DOHH2 (cell line): ENCODE data around the gene CBFA2T3.

ENCODE experiments used
- H3F3A ChIP-seq: fragments of 200-600 bp; sonication (generic), shearing (Covaris generic); 2 replicates; pipeline ENCODE4 v1.6.0; 2016; ENCODE audit warnings: antibody characterized with exemption, mild to moderate bottlenecking; ENCODE audit not compliant: control insufficient read depth, insufficient read depth
- H3K27ac ChIP-seq: fragments of 200-600 bp; sonication (generic); 2 replicates; pipeline ENCODE4 v1.5.1; 2014; ENCODE audit warnings: low read depth, mild to moderate bottlenecking, low read length, moderate library complexity
- H3K27me3 ChIP-seq: fragments of 200-600 bp; sonication (generic); 2 replicates; pipeline ENCODE4 v1.6.1; 2014; ENCODE audit warnings: mild to moderate bottlenecking, low read length, mixed read lengths; ENCODE audit not compliant: control insufficient read depth
- H3K36me3 ChIP-seq: fragments of 200-600 bp; sonication (generic); 2 replicates; pipeline ENCODE4 v1.6.1; 2014; ENCODE audit warnings: mild to moderate bottlenecking, low read length, moderate library complexity, mixed read lengths; ENCODE audit not compliant: control insufficient read depth
- H3K4me1 ChIP-seq: fragments of 200-600 bp; sonication (generic); 2 replicates; pipeline ENCODE4 v1.6.1; 2014; ENCODE audit warnings: mild to moderate bottlenecking, low read length, mixed read lengths; ENCODE audit not compliant: control insufficient read depth
- H3K4me2 ChIP-seq: fragments of 200-600 bp; sonication (generic); 2 replicates; pipeline ENCODE4 v1.6.0; 2014; ENCODE audit warnings: mild to moderate bottlenecking, low read length, moderate library complexity
- H3K4me3 ChIP-seq: fragments of 200-600 bp; sonication (generic); 2 replicates; pipeline ENCODE4 v1.5.1; 2014; ENCODE audit warnings: mild to moderate bottlenecking, low read length, mixed read lengths
- H3K79me2 ChIP-seq: fragments of 200-600 bp; sonication (generic); 2 replicates; pipeline ENCODE4 v1.6.1; 2014; ENCODE audit warnings: mild to moderate bottlenecking, low read length, mixed read lengths; ENCODE audit not compliant: control insufficient read depth
- H3K9me2 ChIP-seq: fragments of 200-600 bp; sonication (generic); replicated peaks from 2 replicates; pipeline ENCODE4 v1.6.1; 2014; ENCODE audit warnings: mild to moderate bottlenecking, low read length, mixed read lengths; ENCODE audit not compliant: control insufficient read depth
- H3K9me3 ChIP-seq: fragments of 200-600 bp; sonication (generic); 2 replicates; pipeline ENCODE4 v1.6.1; 2014; ENCODE audit warnings: antibody characterized with exemption, low read length, mixed read lengths; ENCODE audit not compliant: control insufficient read depth, insufficient read depth
- H4K20me1 ChIP-seq: fragments of 200-600 bp; sonication (generic); 2 replicates; pipeline ENCODE4 v1.6.0; 2014; ENCODE audit warnings: low read depth, mild to moderate bottlenecking, antibody characterized with exemption, low read length, moderate library complexity; ENCODE audit not compliant: control insufficient read depth, insufficient read depth
- CTCF ChIP-seq: fragments of 200-600 bp; sonication (generic); IDR thresholded peaks from one replicate; pipeline ENCODE4 v1.5.1; 2014; ENCODE audit warnings: antibody characterized with exemption, mild to moderate bottlenecking, low read depth, low read length; ENCODE audit not compliant: poor library complexity, severe bottlenecking
- EZH2phosphoT487 ChIP-seq: fragments of 200-600 bp; sonication (generic); IDR thresholded peaks from 2 replicates; pipeline ENCODE4 v1.6.1; 2017; ENCODE audit warnings: borderline replicate concordance, mild to moderate bottlenecking, antibody characterized with exemption, low read length, moderate library complexity, mixed read lengths

CBFA2T3 gene

GRCh38 chr16:88936008-88936555 is 40.9 kb downstream of the CBFA2T3 start:
- Histone ChIP-seq H3K9me2 (no peaks in the 10 kb centered on the region), H3K36me3 (peaks cover 60% of the 10 kb centered on the region), H3F3A (no peaks in the 10 kb centered on the region), H3K27me3 (no peaks in the 10 kb centered on the region), H3K4me3 (peak overlapping the region; percentile 78), H3K79me2 (peaks cover 96% of the 10 kb centered on the region), H4K20me1 (peaks cover 29% of the 10 kb centered on the region), H3K4me1 (peaks cover 44% of the 10 kb centered on the region), H3K9me3 (no peaks in the 10 kb centered on the region), H3K27ac (peak overlapping the region; percentile 53), H3K4me2 (peak overlapping the region; percentile 74)
- peak; percentile 36 for TF ChIP-seq CTCF
- TF ChIP-seq EZH2phosphoT487 = no peak

GRCh38 chr16:88934066-88934667 is 42.8 kb downstream of the CBFA2T3 start:
- H4K20me1 ChIP-seq = peaks cover 29% of the 10 kb centered on the region

GRCh38 chr16:88932929-88933328 is 44.1 kb downstream of the CBFA2T3 start:
- no peaks in the 10 kb centered on the region for H3F3A ChIP-seq
- no peaks in the 10 kb centered on the region for H3K27me3 ChIP-seq
- H3K36me3 ChIP-seq = peaks cover 34% of the 10 kb centered on the region
- H4K20me1 ChIP-seq = peaks cover 25% of the 10 kb centered on the region
- peaks cover 23% of the 10 kb centered on the region for H3K4me1 ChIP-seq
- H3K4me3 ChIP-seq = no peak overlapping the region
- TF ChIP-seq CTCF (no peak), EZH2phosphoT487 (no peak)
- no peaks in the 10 kb centered on the region for H3K9me3 ChIP-seq
- no peak overlapping the region for H3K27ac ChIP-seq
- H3K79me2 ChIP-seq = peaks cover 96% of the 10 kb centered on the region
- no peak overlapping the region for H3K4me2 ChIP-seq
- H3K9me2 ChIP-seq = no peaks in the 10 kb centered on the region

More at GRCh38 chr16:88934066-88934667, 42.8 kb downstream of the CBFA2T3 start:
- Histone ChIP-seq H3K9me3 (no peaks in the 10 kb centered on the region), H3K79me2 (peaks cover 96% of the 10 kb centered on the region), H3K27me3 (no peaks in the 10 kb centered on the region), H3K4me1 (peaks cover 35% of the 10 kb centered on the region), H3K4me3 (no peak overlapping the region), H3K36me3 (peaks cover 46% of the 10 kb centered on the region), H3K9me2 (no peaks in the 10 kb centered on the region), H3F3A (no peaks in the 10 kb centered on the region), H3K4me2 (no peak overlapping the region), H3K27ac (no peak overlapping the region)
- TF ChIP-seq EZH2phosphoT487 (no peak), CTCF (no peak)
